GM19351 (cell line): ENCODE results near the gene SLC12A4.

Experiments used
- ATAC-seq: cut with Tn5 transposase; IDR thresholded peaks from one replicate; pipeline ENCODE4 v1.9.1; 2021; ENCODE audit warnings: mild to moderate bottlenecking, moderate library complexity; ENCODE audit not compliant: unreplicated experiment

Gene SLC12A4

GRCh38 chr16:67902831-67903230 lies 65.6 kb downstream of the SLC12A4 start:
- ATAC-seq: no peak

- no peak for ATAC-seq
These were observed 66.7 kb downstream of the SLC12A4 start for GRCh38 chr16:67901734-67902133.

DNA sequence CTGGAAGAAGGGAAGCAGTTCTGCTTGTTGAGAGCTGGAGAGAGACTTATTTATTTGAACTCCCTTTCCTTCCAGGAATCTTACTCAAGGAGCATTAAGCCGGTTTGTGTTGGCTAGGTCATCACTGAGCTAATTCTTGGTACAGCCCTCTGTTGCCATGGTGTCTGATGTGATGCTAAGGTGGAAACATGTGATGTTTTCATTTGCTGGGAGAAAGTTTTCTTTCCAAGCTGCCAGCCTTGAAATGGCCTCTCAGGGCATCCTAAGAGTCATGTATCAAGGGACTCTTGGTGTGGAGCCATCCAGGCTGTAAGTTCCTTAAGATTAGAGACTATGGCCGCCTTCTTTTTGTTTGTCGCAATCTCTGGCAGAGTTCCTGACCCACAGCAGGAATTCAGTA lies 71.2 kb downstream of the SLC12A4 start:
- no peak for ATAC-seq

DNA sequence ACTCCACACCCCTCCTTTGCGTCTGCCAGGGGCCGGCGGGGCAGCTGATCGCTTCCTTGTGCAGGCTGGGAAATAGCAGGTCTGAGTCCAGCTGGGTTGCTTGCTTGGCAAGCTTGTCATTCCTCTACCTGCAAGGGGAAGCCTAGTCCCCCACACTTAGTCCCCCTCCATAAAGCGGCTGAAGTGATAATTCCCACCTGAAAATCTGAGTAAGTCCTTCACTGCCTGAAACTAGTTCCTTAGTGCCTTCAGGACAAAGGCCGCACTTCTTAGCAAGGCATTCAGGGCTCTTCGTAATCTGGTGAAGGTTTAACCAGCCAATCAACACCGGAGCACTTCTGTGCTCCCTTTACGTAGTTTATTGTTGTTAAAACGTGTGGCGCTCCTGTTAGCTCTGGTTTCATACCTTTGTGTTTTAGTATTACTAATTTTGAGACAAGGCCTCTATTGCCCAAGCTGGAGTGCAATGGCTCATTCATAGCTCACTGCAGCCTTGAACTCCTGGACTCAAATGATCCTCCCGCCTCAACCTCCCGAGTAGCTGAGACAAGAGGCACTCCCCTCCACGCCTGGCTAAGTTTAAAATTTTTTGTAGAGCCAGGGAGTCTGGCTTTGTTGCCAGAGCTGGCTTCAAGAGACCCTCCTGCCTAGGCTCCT lies 74.6 kb downstream of the SLC12A4 start:
- no peak for ATAC-seq
